Fibroblast of skin of right biceps (primary cell): ENCODE data around the gene NPW.
"Not testable (repeated sequence)": the region's sequence is repeated elsewhere in the genome, so short reads cannot be mapped to it uniquely, and the experiment has no call there.

Experiments
- DNase-seq: peaks from one replicate; pipeline ENCODE4 v3.0.0-alpha.2; 2013

Gene NPW

GRCh38 chr16:2002406-2003230, 17.0 kb upstream of the NPW start:
- no peak for DNase-seq

GRCh38 chr16:2003231-2003826, 16.3 kb upstream of the NPW start:
- DNase-seq: no peak

DNA sequence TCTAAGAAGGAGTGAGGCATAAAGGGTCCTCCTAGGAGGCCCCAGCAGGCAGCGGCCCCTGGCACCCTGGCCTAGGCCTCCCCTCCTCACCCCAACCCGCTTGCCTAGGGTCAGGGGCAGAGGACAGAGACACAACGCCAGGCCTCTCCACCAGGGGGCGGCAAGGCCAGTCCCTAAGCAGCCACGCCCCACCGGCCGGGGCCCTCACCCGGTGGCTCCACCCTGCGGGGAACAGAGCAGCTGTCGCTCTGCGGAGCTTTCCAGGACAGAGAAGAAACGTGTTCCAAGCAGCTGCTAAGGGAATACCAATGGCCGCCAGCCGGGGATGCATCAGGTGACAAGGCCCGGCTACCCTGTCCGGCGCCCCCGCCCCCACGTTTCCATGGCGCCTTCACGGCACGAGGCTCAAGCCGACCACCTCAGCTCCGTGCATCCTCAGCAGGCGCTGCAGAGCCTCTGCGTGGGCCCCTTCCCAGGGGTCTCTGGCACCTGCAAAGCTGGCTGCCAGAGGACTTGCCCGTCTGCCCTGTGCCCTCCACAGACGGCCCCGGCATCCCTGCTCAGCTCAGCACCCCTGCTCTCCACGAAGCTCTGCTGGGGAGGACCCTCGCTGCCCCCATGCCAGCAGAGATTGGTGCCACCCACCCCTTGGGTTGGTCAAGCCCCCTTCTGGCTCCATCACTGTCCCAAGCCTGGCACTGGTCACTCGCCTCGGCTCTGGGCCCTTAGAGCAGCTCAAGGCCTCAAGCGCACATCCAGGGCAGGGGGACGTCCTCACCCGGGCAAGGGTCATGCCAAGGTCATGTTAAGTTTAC, 15.6 kb upstream of the NPW start:
- peak; percentile 82 for DNase-seq

DNA sequence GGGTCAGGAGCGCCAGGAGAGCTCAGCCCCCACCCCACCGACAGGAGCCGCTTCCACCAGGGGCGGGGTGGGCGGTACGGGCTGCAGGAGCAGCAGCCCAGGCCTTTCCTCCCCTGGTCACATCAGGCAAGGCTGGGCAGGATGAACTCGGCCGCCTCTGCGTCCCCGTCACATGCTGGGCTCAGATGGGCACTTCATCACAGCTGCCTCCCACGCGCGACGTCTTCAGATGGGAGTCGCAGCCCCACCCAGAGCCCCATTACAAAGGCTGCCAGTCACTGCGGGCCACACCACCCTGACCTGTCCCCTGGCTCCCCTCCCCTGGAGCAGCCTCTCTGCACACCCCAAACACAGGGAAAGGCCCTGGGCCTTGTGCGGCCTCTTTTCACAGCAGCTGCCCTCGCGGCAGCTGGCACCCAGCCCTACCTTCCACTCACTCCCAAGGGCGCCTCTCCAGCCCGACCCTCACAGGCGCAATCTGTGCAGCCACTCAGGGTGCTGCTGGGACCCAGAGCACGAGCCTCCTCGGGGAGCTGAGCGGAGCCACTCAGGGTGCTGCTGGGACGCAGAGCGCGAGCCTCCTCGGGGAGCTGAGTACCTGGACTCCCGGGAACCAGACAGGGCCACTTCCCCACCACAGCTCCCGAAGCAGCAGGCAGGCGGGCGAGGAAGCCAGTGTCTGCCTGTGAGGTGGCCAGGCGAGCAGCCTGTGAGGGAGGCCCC, 14.6 kb upstream of the NPW start:
- DNase-seq: no peak

GRCh38 chr16:2005646-2006045, 13.9 kb upstream of the NPW start:
- DNase-seq: no peak

DNA sequence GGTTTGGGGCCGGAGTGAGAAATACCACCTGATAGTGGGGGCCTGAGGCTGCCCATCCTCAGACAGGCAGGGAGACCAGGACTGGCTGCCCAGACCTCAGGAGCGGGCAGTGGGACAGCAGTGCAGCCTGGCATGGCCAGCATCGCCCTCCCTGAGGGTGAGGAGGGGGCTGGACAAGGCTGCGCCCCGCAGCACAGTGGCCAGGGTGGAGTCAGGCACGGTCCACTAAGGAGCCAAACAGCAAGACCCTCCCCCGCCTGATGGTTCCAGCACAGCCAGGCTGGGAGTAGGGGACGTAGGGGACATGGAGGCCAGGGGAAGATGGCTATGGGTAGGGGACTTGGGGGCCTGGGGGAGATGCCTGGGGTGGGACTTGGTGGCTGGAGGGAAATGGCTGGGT, 13.3 kb upstream of the NPW start:
- DNase-seq: no peak

DNA sequence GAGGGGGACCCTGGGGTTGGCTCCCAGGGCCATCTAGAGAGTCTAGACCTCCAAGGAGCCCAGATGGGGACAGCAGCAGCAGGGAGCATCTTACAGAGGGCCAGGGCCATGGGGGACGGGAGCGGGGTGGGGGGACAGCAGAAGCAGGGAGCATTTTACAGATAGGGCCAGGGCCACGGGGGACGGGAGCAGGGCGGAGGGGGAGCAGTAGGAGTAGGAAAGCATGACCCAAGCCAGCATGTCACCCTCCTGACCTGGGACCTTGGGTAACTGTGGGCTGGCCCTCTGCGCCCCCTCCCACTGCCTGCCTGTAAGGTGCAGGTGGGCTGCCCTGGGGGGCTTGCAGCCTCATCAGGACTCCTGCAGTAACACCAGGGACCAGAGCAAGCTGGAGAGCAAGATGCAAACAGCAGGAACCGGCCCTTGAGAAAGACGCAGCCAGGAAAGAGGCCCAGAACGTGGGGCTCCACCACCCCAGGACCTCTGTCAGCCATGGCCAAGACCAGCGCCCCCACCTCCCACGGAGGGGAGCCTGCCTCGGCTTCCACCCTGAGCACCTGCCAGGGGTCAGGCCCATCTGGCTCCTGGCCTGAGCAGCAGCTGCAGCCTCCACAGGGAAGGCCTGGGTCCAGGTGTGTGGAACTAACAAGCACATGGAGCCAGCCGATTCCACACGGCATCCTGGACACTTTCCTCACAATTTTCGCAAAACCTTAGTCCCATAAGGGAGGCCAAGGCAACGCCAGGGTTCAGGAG, 12.3 kb upstream of the NPW start:
- no peak for DNase-seq

GRCh38 chr16:2008009-2008526, 11.5 kb upstream of the NPW start:
- peak; percentile 40 for DNase-seq

GRCh38 chr16:2008631-2009163, 10.9 kb upstream of the NPW start:
- peak; percentile 40 for DNase-seq

- no peak for DNase-seq
Observed at GRCh38 chr16:2009164-2009711, 10.3 kb upstream of the NPW start.

DNA sequence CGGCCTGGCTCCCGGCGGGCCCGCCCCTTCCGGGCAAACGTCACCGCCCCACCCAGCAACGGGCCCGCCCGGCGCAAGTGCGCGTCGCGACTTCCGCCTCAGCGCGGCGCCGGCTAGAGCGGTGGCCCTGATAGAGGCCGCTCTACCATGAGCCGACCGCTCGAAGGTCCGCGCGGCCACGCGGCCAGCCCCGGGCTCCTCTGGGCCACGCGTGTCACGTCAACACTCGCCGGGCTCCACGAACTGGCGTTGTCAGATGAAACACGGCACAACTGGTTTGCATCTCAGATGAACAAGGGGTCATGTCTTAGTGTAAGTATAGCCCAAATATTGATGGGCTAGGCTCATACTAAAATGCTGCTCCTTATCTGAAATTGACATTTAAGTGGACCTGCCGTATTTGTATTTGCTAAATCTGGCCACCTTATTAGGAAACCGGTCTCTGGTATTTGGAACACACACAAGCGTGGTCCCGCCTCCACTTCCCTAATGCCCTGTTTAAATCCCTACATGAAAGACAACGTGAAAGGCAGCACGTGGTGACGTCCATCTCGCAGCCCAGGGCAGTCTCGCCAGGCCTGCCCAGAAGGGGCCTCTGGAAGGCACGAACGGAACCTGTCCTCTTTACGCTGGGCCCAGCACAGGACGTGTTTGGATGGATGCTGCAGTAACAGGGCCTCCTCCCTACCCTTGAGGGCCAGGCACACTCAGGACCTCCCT, 9.6 kb upstream of the NPW start, which contains the start of gene ZNF598:
Gene ZNF598, minus strand, starts transcription at position 31 of the 720 bp plus-strand sequence.
- DNase-seq: peak; percentile 91

DNA sequence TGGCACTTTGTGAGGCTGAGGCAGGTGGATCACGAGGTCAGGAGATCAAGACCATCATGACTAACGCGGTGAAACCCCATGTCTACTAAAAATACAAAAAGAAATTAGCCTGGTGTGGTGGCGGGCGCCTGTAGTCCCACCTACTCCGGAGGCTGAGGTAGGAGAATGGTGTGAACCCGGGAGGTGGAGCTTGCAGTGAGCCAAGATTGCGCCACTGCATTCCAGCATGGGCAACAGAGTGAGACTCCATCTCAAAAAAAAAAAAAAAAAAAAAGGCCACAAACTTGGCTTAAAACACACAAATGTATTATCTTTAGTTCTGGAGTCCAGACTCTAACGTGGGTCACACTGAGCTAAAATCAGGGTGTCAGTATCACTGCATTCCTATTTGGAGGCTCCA, 7.9 kb upstream of the NPW start:
- DNase-seq: not testable (repeated sequence)

DNA sequence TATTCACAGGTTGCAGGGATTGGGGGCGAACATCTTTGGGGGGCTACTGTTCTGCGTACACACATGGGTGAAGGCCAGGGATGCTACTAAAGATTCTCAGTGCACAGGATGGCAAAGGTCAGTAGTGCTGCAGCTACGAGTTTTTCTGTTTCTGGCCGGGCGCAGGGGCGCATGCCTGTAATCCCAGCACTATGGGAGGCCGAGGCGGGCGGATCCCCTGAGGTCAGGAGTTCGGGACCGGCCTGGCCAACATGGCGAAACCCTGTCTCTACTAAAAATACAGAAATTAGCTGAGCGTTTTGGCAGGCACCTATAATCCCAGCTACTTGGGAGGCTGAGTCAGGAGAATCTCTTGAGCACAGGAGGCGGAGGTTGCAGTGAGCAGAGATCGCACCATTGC, 6.1 kb upstream of the NPW start:
- no peak for DNase-seq

GRCh38 chr16:2015117-2015946, 4.3 kb upstream of the NPW start:
- no peak for DNase-seq

- no peak for DNase-seq
Observed at GRCh38 chr16:2015947-2016208, 3.7 kb upstream of the NPW start.

DNA sequence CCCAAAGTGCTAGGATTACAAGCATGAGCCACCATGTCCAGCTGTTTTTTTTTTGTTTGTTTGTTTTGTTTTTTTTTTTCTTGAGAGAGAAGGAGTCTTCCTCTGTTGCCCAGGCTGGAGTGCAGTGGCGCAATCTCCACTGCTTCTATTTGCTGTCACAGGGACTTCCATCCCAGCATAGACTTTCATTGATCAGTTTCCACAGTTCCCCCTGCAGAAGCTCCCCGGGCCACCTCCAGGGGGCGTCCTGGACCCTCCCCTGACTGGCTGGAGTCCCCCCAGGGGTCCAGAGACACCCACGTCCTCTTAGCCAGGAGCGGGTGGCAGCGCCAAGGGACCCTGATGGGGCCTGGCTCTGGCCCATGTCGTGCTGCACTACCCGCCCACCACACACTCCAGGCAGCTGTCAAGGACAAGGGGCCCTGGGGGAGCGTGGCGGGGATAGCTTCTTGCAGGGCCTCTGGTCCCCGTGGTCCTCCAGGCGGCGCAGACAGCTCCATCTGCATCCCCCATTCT, 3.1 kb upstream of the NPW start:
- DNase-seq: no peak

- no peak for DNase-seq
Observed at GRCh38 chr16:2019921-2020831, 591 bp downstream of the NPW start.

- DNase-seq: peak; percentile 66
Observed at GRCh38 chr16:2022723-2023091, 3.1 kb downstream of the NPW start.
